ENCODE measurements around the gene CYP4V2. TPM values are rescaled to one million over a fixed set of nuclear protein-coding genes. Genes with fewer than 3 reads are reported as not detected.
"Not testable (repeated sequence)": the region's sequence is repeated elsewhere in the genome, so short reads cannot be mapped to it uniquely, and the experiment has no call there.

The CYP4V2 gene
- total RNA-seq, 2 donors from 2014 or later, result 1.9 to 8.2 TPM

DNA sequence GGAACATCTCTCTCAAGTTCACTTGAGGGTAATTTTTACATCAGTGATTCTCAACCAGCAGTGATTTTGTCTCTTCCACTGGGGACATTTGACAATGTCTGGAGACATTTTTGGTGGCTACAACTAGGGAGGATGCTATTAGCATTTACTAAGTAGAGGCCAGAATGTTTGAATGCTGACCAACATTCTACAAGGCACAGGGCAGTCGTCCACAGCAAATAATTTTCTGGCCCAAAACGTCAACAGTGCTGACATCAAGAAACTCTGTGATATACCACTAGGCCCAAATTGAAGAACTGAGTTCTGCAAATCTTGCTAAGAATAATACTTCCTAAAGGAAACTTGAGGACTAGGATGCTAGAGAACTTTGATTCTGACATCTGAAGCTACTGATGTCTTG lies 43.0 kb downstream of the CYP4V2 start:
- no peak overlapping the region for H3K27ac Mint-ChIP-seq
- H3K4me1 Mint-ChIP-seq, result no peaks in the 10 kb centered on the region
- no peak overlapping the region for H3K4me3 Mint-ChIP-seq
- ATAC-seq (replicated peaks), result no peak
- H3K9me3 Mint-ChIP-seq, result no peaks in the 10 kb centered on the region
- H3K27me3 Mint-ChIP-seq, result no peaks in the 10 kb centered on the region
- no peaks in the 10 kb centered on the region for H3K36me3 Mint-ChIP-seq (ENCODE audit: low read depth)

DNA sequence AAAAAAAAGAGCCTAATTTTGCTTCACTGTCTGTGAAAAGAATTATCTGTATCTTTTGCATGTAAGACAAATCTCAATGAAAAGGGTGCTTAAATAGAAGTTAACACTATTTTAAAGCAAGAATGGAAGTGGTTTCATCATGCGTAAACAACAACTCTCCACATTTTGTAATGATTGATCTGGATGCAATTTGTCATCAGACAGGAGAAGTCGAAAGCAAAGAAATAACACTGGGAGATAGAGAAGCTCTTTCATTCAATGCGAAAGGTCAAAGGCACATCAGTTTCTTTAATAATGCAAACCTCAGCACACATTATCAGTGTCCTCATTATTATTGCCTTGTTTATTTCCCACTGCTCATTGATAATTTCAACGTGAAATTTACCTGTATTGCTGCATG lies 44.8 kb downstream of the CYP4V2 start:
- Mint-ChIP-seq H3K4me1 (no peaks in the 10 kb centered on the region), H3K36me3 (ENCODE audit: low read depth) (no peaks in the 10 kb centered on the region), H3K27me3 (no peaks in the 10 kb centered on the region), H3K9me3 (no peaks in the 10 kb centered on the region), H3K4me3 (no peak overlapping the region), H3K27ac (no peak overlapping the region)
- no peak for ATAC-seq (replicated peaks)

DNA sequence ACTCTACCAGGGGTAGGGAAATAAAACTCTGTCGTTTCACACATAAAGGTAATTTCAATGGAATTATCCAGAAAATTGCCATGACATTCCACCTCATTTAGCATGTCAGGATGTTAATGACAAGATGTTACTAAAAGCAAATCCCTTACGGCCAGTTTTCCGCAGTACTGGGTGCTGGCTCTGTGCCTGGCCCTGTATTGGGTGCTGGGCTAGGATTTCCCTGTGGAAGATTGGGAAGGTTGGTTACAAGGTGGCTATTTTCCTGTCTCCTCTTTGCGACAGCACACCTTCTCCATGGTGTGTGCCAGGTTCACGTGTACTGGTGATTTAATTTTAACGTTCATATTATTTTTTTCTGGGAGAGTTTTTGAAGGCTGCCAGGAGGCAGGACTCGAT lies 49.1 kb downstream of the CYP4V2 start:
- H3K9me3 Mint-ChIP-seq, result no peaks in the 10 kb centered on the region
- H3K27ac Mint-ChIP-seq, result no peak overlapping the region
- no peak overlapping the region for H3K4me3 Mint-ChIP-seq
- no peak for ATAC-seq (replicated peaks)
- H3K36me3 Mint-ChIP-seq (ENCODE audit: low read depth), result no peaks in the 10 kb centered on the region
- no peaks in the 10 kb centered on the region for H3K27me3 Mint-ChIP-seq
- H3K4me1 Mint-ChIP-seq, result no peaks in the 10 kb centered on the region

DNA sequence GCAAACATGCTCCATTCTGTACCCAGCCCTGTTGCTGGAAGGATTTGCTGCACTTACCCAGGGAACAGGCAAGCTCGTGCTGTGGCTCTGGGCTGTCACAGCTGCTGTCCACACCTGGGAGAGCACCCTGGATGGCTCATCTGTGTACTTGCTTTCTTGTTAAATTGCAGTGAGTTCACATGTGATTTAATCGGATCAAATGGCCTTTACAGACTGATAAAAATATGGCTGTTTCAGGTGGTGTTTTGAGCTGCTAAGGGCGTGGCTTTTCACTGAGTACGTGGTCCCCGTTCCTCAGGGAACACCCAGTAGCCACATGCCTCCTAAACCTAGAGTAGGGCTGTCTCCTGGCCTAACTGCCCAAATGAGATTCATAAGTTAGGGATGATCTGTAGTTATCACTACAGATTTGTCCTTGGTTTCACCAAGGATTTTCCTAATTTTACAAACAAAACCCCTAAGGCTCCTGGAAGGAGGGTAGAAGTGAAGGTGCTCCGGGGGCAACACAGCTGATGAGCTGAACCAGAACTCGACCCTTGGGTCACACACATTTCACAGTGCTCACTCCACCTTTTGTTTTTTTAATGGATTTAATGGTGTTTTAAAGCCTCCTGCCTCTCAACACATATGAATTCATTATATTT lies 49.6 kb downstream of the CYP4V2 start:
- no peaks in the 10 kb centered on the region for H3K9me3 Mint-ChIP-seq
- H3K4me3 Mint-ChIP-seq, result no peak overlapping the region
- no peak for ATAC-seq (replicated peaks)
- H3K36me3 Mint-ChIP-seq (ENCODE audit: low read depth), result no peaks in the 10 kb centered on the region
- no peaks in the 10 kb centered on the region for H3K27me3 Mint-ChIP-seq
- no peak overlapping the region for H3K27ac Mint-ChIP-seq
- H3K4me1 Mint-ChIP-seq, result no peaks in the 10 kb centered on the region

DNA sequence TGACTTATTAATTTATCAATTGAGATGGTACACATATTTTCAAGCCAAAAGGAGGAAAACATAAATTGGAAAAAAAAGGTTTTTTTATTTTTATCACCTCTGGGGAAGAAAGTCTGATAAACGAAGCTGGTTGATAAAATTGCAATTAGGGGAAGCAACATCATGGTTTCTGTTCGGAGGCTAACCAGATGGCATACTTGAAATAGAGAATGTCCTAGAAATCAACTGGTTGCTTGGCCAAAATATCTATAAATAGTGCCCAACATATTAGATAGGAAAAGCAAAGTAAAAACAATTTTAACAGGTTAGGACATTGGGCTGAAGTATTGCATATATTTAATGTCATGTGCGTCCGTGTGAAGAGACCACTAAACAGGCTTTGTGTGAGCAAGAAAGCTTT lies 50.2 kb downstream of the CYP4V2 start:
- Mint-ChIP-seq H3K27ac (no peak overlapping the region), H3K36me3 (ENCODE audit: low read depth) (no peaks in the 10 kb centered on the region), H3K4me1 (no peaks in the 10 kb centered on the region), H3K9me3 (no peaks in the 10 kb centered on the region), H3K27me3 (no peaks in the 10 kb centered on the region), H3K4me3 (no peak overlapping the region)
- ATAC-seq (replicated peaks), result no peak

DNA sequence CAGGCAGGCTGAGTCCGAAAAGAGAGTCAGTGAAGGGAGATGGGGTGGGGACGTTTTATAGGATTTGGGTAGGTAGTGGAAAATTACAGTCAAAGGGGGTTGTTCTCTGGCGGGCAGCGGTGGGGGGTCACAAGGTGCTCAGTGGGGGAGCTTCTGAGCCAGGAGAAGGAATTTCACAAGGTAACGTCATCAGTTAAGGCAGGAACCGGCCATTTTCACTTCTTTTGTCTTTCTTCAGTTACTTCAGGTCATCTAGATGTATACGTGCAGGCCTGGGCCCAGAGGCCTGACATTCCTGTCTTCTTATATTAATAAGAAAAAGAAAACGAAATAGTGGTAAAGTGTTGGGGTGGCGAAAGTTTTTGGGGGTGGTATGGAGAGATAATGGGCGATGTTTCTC lies 50.7 kb downstream of the CYP4V2 start:
- ATAC-seq (replicated peaks); H3K27me3 Mint-ChIP-seq; H3K4me1 Mint-ChIP-seq; H3K9me3 Mint-ChIP-seq; H3K27ac Mint-ChIP-seq; H3K36me3 Mint-ChIP-seq (ENCODE audit: low read depth); H3K4me3 Mint-ChIP-seq: not testable (repeated sequence)

DNA sequence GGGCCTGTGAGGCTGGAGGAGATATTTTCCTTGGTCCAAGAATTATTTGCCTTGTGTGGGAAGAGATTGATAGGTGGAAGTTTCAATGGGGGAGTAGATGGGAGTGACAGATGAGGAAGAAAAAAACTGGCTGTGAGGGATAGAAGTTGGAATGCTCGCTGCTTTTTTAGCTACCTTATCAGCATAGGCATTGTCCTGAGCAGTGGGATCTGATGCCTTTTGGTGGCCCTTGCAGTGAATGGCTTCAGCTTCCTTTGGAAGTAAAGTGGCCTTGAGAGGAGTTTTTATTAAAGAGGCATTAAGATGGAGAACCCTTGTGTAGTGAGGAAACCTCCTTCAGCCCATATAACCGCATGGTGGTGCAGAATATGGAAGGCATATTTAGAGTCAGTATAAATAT lies 52.0 kb downstream of the CYP4V2 start:
- no peaks in the 10 kb centered on the region for H3K27me3 Mint-ChIP-seq
- H3K4me1 Mint-ChIP-seq, result no peaks in the 10 kb centered on the region
- H3K27ac Mint-ChIP-seq, result no peak overlapping the region
- no peaks in the 10 kb centered on the region for H3K36me3 Mint-ChIP-seq (ENCODE audit: low read depth)
- H3K9me3 Mint-ChIP-seq, result no peaks in the 10 kb centered on the region
- H3K4me3 Mint-ChIP-seq, result no peak overlapping the region
- no peak for ATAC-seq (replicated peaks)

DNA sequence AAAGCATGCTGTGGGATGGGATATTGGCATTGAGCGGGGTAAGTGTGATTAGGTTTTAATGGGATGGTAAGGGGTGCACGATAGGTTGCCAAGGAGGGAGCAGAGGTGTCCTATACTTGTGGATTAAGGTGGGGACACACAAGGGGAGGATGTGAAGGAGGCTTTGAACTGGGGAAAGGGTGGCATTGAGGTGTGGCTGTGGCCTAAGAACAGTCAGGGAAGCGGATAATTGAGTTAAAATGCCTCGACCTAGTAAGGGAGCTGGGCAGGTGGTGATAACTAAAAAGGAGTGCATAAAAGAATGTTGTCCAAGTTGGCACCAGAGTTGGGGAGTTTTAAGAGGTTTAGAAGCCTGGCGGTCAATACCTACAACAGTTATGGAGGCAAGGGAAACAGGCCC lies 53.5 kb downstream of the CYP4V2 start:
- no peaks in the 10 kb centered on the region for H3K27me3 Mint-ChIP-seq

DNA sequence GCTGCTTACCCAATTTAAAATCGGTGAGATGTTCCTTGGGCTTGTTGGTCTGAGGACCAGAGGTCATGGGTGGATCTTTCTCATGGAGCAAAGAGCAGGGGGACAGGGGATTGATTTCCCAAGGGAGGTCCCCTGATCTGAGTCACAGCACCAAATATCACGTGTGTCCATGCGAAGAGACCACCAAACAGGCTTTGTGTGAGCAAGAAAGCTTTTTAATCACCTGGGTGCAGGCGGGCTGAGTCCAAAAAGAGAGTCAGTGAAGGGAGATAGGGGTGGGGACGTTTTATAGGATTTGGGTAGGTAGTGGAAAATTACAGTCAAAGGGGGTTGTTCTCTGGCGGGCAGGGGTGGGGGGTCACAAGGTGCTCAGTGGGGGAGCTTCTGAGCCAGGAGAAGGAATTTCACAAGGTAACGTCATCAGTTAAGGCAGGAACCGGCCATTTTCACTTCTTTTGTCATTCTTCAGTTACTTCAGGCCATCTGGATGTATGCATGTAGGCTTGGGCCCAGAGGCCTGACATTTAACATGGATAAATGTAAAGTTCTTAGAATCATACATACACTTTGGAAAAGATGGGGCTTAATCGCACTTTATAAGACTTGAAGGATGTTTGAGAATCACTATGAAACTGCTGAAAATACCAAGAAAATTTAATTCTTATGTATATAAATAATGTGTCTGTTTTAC lies 55.8 kb downstream of the CYP4V2 start:
- H3K4me3 Mint-ChIP-seq; H3K9me3 Mint-ChIP-seq; ATAC-seq (replicated peaks); H3K4me1 Mint-ChIP-seq; H3K27me3 Mint-ChIP-seq; H3K27ac Mint-ChIP-seq; H3K36me3 Mint-ChIP-seq (ENCODE audit: low read depth): not testable (repeated sequence)

More for the DNA sequence above, 53.5 kb downstream of the CYP4V2 start:
- no peaks in the 10 kb centered on the region for H3K9me3 Mint-ChIP-seq
- no peak for ATAC-seq (replicated peaks)
- H3K4me1 Mint-ChIP-seq, result no peaks in the 10 kb centered on the region
- H3K4me3 Mint-ChIP-seq, result no peak overlapping the region
- no peak overlapping the region for H3K27ac Mint-ChIP-seq
- H3K36me3 Mint-ChIP-seq (ENCODE audit: low read depth), result no peaks in the 10 kb centered on the region

DNA sequence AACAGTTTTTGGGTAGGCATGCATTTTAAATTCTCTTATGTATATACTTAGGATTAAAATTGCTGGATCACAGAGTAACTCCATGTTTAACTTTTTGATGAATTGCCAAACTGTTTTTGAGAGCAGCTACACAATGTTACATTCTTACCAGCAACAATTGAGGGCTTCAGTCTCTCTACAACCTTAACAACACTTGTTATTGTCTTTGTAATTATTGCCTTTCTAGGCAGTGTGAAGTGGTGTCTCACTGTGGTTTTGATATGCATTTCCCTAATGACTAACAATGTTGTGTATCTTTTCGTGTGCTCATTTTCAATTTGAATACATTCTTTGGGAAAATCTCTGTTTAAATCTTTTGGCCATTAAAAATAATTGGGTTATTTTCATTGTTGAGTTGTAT lies 57.3 kb downstream of the CYP4V2 start:
- ATAC-seq (replicated peaks), result no peak
- Mint-ChIP-seq H3K4me3 (no peak overlapping the region), H3K4me1 (no peaks in the 10 kb centered on the region), H3K36me3 (ENCODE audit: low read depth) (no peaks in the 10 kb centered on the region), H3K27ac (no peak overlapping the region), H3K27me3 (no peaks in the 10 kb centered on the region), H3K9me3 (no peaks in the 10 kb centered on the region)

DNA sequence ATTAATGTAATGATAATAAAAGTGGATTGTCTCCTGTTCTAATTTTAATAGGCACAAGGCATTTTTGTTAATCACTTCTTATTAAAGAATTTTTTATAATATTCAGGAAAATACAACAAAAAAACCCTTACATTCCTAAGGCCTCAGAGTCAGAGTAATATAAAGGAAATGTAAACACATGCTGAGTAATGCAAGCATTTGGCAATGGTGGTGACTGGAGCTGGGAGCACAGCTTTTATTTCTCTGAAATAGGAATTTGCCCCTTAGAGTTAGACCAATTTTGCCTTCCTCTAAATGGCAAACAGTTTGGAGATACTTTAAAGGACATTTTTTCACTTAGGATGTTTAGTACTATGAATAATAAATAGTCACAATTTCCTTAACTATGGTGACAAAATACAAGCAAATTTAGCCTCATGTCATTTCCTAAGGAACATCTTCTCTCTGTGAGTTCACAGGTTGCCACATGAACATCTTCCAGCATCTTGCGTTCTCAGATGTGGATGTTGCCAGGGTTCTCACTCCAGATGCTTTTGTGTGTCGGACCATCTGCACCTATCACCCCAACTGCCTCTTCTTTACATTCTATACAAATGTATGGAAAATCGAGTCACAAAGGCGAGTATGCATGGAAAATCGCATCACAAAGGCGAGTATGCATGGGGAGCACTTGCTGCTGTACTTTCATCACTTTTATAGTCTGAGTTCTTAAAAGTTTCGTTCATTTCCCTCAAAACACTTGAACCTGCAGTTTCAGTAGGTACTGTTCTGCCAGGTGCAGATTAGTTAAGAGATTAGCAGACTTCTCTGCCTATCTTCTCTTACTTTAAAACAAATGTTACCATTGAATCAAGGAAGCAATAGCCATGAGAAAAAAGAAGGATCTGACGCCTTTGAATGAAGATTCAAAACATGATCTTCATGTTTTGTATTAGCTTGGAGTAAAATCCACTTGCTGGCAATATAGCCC lies 58.7 kb downstream of the CYP4V2 start:
- H3K27ac Mint-ChIP-seq, result no peak overlapping the region
- ATAC-seq (replicated peaks), result no peak
- no peak overlapping the region for H3K4me3 Mint-ChIP-seq
- no peaks in the 10 kb centered on the region for H3K36me3 Mint-ChIP-seq (ENCODE audit: low read depth)
- no peaks in the 10 kb centered on the region for H3K27me3 Mint-ChIP-seq
- H3K4me1 Mint-ChIP-seq, result no peaks in the 10 kb centered on the region
- no peaks in the 10 kb centered on the region for H3K9me3 Mint-ChIP-seq

DNA sequence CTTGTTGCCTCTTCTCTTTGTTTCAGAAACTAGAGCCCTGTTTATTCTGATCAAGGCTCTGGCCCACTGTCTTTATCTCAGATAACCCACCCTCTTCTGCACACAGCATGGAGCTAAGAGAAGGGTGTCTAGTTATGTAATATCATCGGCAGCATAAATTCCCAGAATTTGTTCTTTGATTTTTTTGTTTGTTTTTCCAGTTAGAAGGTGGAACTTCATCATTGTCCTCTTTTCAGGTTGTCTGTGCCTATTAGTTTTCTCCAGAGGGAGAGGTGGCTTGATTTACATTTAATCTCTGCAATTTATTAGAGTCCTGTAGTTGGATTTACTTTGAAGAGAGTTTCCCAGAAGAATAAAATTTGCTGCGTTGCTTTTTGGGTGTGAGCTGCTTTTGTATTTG lies 59.4 kb downstream of the CYP4V2 start:
- Mint-ChIP-seq H3K27me3 (no peaks in the 10 kb centered on the region), H3K36me3 (ENCODE audit: low read depth) (no peaks in the 10 kb centered on the region), H3K27ac (no peak overlapping the region), H3K9me3 (no peaks in the 10 kb centered on the region), H3K4me3 (no peak overlapping the region), H3K4me1 (no peaks in the 10 kb centered on the region)
- no peak for ATAC-seq (replicated peaks)

DNA sequence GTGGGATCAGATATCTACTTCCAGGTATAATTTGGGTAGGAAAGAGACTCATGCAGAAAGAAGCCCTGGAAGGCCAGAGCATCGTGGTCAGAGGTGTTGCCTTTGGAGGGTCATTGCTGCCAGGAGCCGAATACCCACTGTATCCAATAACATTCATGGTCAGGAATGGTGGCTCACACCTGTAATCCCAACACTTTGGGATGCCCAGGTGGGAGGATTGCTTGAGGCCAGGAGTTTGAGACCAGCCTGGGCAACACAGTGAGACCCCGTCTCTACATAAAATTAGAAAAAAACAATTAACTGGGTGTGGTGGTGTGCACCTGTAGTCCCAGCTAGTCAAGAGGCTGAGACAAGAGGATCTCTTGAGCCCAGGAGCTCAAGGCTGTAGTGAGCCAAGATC lies 63.8 kb downstream of the CYP4V2 start:
- no peaks in the 10 kb centered on the region for H3K9me3 Mint-ChIP-seq
- H3K27me3 Mint-ChIP-seq, result no peaks in the 10 kb centered on the region
- ATAC-seq (replicated peaks), result no peak
- no peak overlapping the region for H3K27ac Mint-ChIP-seq
- H3K4me1 Mint-ChIP-seq, result no peaks in the 10 kb centered on the region
- H3K36me3 Mint-ChIP-seq (ENCODE audit: low read depth), result no peaks in the 10 kb centered on the region
- H3K4me3 Mint-ChIP-seq, result no peak overlapping the region

DNA sequence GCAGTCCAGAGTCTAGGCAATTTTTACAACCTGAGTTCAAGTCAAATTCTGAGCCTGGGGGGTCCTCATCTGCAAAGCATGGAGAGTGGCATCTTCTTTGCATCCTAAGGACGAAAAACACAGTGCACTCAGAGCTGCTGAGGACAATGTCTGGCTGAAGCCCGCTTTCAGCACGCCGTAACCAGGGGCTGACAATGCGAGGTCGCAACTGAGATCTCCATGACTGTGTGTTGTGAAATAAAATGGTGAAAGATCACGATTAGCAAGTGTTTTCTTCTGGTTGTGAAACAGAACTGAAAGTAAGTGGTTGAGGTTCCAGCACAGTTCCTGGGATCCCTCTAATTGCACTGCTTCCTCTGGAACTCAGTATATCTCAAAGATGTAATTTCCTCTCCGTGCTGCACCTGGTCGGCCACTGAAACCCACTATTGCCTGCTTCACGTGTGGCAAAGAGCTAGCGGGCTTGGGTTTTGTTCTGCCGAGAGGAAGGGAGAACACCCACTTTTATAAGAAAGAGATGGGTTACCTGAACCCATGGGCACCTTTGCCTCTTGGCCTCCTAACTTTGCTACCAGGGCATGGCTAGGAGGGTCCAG lies 66.9 kb downstream of the CYP4V2 start:
- Mint-ChIP-seq H3K4me3 (no peak overlapping the region), H3K4me1 (no peaks in the 10 kb centered on the region), H3K27me3 (peaks cover 3% of the 10 kb centered on the region), H3K27ac (no peak overlapping the region), H3K9me3 (no peaks in the 10 kb centered on the region), H3K36me3 (ENCODE audit: low read depth) (no peaks in the 10 kb centered on the region)
- ATAC-seq (replicated peaks), result no peak
